Measurements from ENCODE around the gene USP24.

DNA sequence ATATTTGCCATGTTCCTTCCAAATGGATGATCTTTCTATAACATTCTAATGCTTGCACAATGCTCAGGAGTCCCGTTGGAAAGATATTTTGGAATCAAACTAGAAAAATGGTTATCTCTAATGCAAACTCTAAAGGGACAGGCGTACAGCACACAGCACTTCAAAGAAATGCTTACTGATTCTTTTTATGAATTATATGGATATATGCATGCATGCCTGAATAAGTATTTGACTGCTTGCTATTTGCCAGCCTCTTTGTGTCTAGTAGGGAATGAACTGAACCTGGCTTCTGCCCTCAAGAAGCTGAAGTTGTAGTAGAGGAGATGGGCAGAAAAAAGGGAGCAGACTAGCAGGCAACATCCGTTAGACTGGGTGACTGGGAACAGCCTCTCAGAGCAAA is 127.7 kb downstream of the USP24 start:
- TF ChIP-seq, protein P1, sequence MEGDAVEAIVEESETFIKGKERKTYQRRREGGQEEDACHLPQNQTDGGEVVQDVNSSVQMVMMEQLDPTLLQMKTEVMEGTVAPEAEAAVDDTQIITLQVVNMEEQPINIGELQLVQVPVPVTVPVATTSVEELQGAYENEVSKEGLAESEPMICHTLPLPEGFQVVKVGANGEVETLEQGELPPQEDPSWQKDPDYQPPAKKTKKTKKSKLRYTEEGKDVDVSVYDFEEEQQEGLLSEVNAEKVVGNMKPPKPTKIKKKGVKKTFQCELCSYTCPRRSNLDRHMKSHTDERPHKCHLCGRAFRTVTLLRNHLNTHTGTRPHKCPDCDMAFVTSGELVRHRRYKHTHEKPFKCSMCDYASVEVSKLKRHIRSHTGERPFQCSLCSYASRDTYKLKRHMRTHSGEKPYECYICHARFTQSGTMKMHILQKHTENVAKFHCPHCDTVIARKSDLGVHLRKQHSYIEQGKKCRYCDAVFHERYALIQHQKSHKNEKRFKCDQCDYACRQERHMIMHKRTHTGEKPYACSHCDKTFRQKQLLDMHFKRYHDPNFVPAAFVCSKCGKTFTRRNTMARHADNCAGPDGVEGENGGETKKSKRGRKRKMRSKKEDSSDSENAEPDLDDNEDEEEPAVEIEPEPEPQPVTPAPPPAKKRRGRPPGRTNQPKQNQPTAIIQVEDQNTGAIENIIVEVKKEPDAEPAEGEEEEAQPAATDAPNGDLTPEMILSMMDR (IDR thresholded peaks at IDR 0.05), result no peak
- TF ChIP-seq POLR2A (IDR thresholded peaks at IDR 0.05), result no peak
